SH-SY5Y (cell line): ENCODE measurements around the gene WNT5A.

ENCODE experiments used
- GATA2 ChIP-seq: IDR thresholded peaks from 2 replicates; pipeline ENCODE4 v1.6.1; 2011; ENCODE audit warnings: mild to moderate bottlenecking, low read depth, low read length
- GATA3 ChIP-seq: IDR thresholded peaks from 2 replicates; pipeline ENCODE4 v1.6.1; 2011; ENCODE audit warnings: low read depth, mild to moderate bottlenecking, low read length, moderate library complexity

DNA sequence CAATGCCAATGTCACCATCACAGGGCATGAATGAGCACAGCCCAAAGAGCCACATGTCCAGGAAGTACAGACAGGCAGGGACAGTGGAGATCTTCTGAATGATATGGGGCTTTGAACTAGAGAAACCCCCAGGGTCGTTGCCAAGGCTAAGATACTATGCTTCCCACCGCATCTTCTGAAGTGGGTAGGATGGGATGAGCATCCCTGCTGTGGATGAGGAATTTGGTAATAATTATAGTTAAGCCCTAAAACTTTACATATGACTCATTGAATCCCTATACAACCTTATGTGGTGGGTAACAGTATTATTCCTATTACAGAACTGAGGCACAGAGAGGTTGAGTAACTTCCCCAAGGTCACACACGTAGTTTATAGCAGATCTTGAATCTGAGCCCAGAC lies 44.2 kb downstream of the WNT5A start:
- TF ChIP-seq GATA3 (no peak), GATA2 (no peak)
